A549 treated with ZK216348 at 1 μM for 4 hours (cell line): ENCODE measurements around the gene MOCOS. TPM values are rescaled to one million over a fixed set of nuclear protein-coding genes. Genes with fewer than 3 reads are reported as not detected.

Experiments used
- total RNA-seq: library from RNA; stranded (reverse); fragments of 200-300 nt; extraction: Qiagen RNA extraction; gene quantifications from 5 replicates; pipeline ENCODE4 v1.2.3, GENCODE V29; 2022; ENCODE audit warnings: low read depth

The MOCOS gene, protein sequence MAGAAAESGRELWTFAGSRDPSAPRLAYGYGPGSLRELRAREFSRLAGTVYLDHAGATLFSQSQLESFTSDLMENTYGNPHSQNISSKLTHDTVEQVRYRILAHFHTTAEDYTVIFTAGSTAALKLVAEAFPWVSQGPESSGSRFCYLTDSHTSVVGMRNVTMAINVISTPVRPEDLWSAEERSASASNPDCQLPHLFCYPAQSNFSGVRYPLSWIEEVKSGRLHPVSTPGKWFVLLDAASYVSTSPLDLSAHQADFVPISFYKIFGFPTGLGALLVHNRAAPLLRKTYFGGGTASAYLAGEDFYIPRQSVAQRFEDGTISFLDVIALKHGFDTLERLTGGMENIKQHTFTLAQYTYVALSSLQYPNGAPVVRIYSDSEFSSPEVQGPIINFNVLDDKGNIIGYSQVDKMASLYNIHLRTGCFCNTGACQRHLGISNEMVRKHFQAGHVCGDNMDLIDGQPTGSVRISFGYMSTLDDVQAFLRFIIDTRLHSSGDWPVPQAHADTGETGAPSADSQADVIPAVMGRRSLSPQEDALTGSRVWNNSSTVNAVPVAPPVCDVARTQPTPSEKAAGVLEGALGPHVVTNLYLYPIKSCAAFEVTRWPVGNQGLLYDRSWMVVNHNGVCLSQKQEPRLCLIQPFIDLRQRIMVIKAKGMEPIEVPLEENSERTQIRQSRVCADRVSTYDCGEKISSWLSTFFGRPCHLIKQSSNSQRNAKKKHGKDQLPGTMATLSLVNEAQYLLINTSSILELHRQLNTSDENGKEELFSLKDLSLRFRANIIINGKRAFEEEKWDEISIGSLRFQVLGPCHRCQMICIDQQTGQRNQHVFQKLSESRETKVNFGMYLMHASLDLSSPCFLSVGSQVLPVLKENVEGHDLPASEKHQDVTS
- 2.6 to 4.8 TPM (median 2.7 TPM) in 5 replicates for total RNA-seq

DNA sequence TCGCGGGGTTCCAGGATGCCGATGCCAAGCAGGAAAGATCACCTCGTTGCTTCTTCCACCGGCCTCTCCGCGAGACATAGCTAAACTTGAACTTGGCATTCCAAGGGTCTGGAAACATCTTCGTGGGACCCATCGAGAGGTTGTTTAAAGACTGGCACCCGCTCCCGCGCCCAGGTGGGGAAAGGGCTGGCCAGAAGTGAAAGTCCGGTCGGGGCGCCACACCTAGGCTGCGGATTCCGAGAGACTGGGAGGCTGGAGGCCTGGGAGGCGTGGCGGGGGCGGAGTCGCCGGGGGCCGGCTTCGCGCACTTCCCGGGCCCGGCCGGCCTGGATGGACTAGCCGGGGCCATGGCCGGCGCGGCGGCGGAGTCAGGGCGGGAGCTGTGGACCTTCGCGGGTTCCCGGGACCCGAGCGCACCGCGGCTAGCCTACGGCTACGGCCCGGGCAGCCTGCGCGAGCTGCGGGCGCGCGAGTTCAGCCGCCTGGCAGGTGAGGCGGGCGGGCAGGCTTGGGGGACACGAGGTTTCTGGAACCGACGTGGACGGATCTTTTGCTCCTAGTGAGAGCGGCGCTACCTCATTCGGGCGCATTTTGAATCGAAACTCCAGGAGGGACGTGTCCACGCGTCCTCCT, at the start of gene MOCOS:
MOCOS (plus strand) TSS at position 305 of the 633 bp plus-strand sequence; CDS start at position 348, 43 bp downstream.

DNA sequence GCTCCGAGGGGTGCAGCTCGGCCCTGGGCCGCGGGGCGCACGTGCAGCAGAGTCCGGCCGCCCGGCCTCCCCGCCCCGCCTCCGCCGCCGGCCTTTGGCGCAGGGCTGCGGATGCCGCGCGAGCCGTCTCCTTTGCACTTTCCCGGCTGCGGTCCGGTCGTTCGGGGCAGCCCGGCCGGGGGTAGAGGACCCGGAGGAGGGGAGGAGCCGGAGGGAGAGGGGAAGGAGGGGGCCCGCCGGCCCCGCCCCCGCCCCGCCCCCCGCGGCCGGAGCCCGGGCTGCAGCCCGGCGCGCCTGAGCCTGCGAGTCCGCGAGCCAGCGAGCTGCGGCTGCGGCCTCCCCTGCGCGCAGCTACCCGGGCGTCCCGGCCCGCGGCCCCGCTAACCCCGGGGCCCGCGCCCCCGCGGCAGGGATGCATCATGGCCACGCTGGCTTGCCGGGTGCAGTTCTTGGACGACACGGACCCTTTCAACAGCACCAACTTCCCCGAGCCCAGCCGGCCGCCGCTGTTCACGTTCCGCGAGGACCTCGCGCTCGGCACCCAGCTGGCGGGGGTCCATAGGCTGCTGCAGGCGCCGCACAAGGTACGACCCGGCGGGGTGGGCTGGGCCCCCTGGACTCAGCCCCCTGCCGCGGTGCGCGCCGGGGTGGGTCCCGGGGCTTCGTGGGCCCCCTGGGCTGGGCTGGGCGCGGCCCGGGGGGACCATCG, 110.3 kb downstream of the MOCOS start, which contains the start of gene FHOD3:
FHOD3 (plus strand) TSS at position 297 of the 709 bp plus-strand sequence; CDS start at position 420, 123 bp downstream.

Other genes starting within 250 kb of the MOCOS start
- 15.4 to 25.3 TPM (median 21.5 TPM) in 5 replicates for gene RPRD1A, start 119.9 kb upstream of the MOCOS start, total RNA-seq
- 37.5 to 62.1 TPM (median 49.2 TPM) in 5 replicates for gene SLC39A6, start 58.2 kb upstream of the MOCOS start, total RNA-seq
- 28.9 to 39.0 TPM (median 34.7 TPM) in 5 replicates for gene ELP2, start 57.6 kb upstream of the MOCOS start, total RNA-seq
- 2.3 to 3.5 TPM (median 2.8 TPM) in 5 replicates for gene FHOD3, start 110.2 kb downstream of the MOCOS start, total RNA-seq